Adrenal gland (tissue), 12 donors: Measurements from ENCODE around the gene ATP6V0B. TPM values are rescaled to one million over a fixed set of nuclear protein-coding genes. Genes with fewer than 3 reads are reported as not detected.

Experiments used
- DNase-seq, 7 donors: peaks; one replicate each; pipeline ENCODE4 v3.0.0-alpha.2; 2019 to 2020
- H3K27ac ChIP-seq, 5 donors: fragments of 200-600 bp; sonication (generic) in 4 of 5; 1 replicate in 3 of 5; 2 replicates in 2 of 5; pipeline versions ENCODE4 v1.5.1 to v1.8.0; 2016 to 2020; ENCODE audit warnings: mild to moderate bottlenecking in 1 of 5
- H3K27me3 ChIP-seq: fragments of 200-600 bp; 2 replicates; pipeline ENCODE4 v1.8.0; 2021
- H3K36me3 ChIP-seq, 2 donors: fragments of 200-600 bp; replicated peaks in 1 of 2; 1 replicate in 1 of 2; 2 replicates in 1 of 2; pipeline versions ENCODE4 v1.5.1 to v1.8.0; 2018 to 2022
- H3K4me1 ChIP-seq, 2 donors: fragments of 200-600 bp; replicated peaks in 1 of 2; 1 replicate in 1 of 2; 2 replicates in 1 of 2; pipeline versions ENCODE4 v1.5.1 to v1.8.0; 2018 to 2021
- H3K4me3 ChIP-seq, 4 donors: fragments of 200-600 bp; sonication (generic) in 3 of 4; one replicate each; pipeline ENCODE4 v1.5.1; 2016 to 2018
- H3K9me3 ChIP-seq, 3 donors: fragments of 200-600 bp; sonication (generic) in 1 of 3; replicated peaks in 1 of 3; 1 replicate in 2 of 3; 2 replicates in 1 of 3; pipeline versions ENCODE4 v1.5.1 to v1.8.0; 2016 to 2021
- CTCF ChIP-seq, 6 experiments: fragments of 450-650 bp in 4 of 6; fragments of 200-600 bp in 2 of 6; sonication (generic) in 1 of 6; IDR thresholded peaks; 1 replicate in 5 of 6; 2 replicates in 1 of 6; pipeline versions ENCODE4 v1.5.1 to v1.8.0; 2016 to 2021; ENCODE audit warnings: antibody characterized with exemption in 6 of 6, mild to moderate bottlenecking in 2 of 6, moderate library complexity in 1 of 6
- POLR2A ChIP-seq, 2 donors: fragments of 450-650 bp; IDR thresholded peaks; one replicate each; pipeline ENCODE4 v1.6.1; 2017; ENCODE audit warnings: antibody characterized with exemption in 2 of 2, mild to moderate bottlenecking in 2 of 2, moderate library complexity in 1 of 2
- WGBS, 4 donors: extraction: QIAGEN DNeasy Blood & Tissue Kit in 2 of 4; methylation state at CpG; one replicate each; pipeline versions ENCODE4 v1.1.5 to v1.1.7; 2013 to 2017; 5-methylcytosine and 5-hydroxymethylcytosine counted together
- intact Hi-C, 2 donors: fragments of 100-400 bp; cut with DNase I; formaldehyde crosslinking; loops; one replicate each; pipeline versions ENCODE4 v1.14.1 to v1.15.0; 2022 to 2023
- polyA plus RNA-seq, 3 donors: library from polyadenylated mRNA; stranded (reverse); fragments of 200-250 nt in 2 of 3; fragments of 350-450 nt in 1 of 3; fragmentation: Illumina TruSeq in 1 of 3; extraction: RNeasy Lipid Tissue Mini Kit (QIAGEN cat#74804) in 1 of 3; gene quantifications; one replicate each; pipeline ENCODE4 v1.2.3, GENCODE V29; 2013 to 2014
- total RNA-seq, 9 donors: library from RNA; depleted of rRNA in 4 of 9; stranded (reverse); fragments of >200 nt in 4 of 9; fragments of 120-200 nt in 1 of 9; fragmentation: NEBNext Ultra II Directional in 1 of 9; extraction: Animal tissue kit (Norgen Biotek cat#: 25700) in 1 of 9; gene quantifications; one replicate each; pipeline versions ENCODE4 v1.1.0 to v1.2.4, GENCODE V29; 2013 to 2023
- donor health status: healthy with polysubstance abuse.
- donor health status: Bipolar disorder and iron deficiency.
- donor health status: DM: yes; HTN: yes; CAD: no.
- donor health status: DM: no; HTN: no; CAD: no.
- donor health status: DM: no; HTN: no; CAD: no.
- donor health status: DM: yes; HTN: yes; CAD: no.

Gene ATP6V0B
- total and polyA plus RNA-seq, 12 donors: 141 to 432 (median 216) TPM

- intact Hi-C loops: loop anchor here (5.0 to 10.0 kb wide), 2 partner anchors 396 to 403 kb away; partner anchors contain the start of gene PTPRF (in 1 of the 2)
- Histone ChIP-seq H3K4me1 (peaks cover 4 to 11% of the 10 kb centered on the region in 2 donors), H3K27ac (no peak overlapping the region), H3K4me3 (no peak overlapping the region), H3K9me3 (no peaks in the 10 kb centered on the region), H3K36me3 (no peaks in the 10 kb centered on the region), H3K27me3 (no peaks in the 10 kb centered on the region)
- no peak for DNase-seq
- TF ChIP-seq POLR2A (IDR thresholded peaks at IDR 0.05) (no peak), CTCF (IDR thresholded peaks at IDR 0.05) (peak; percentile 6 to 31 (median 19))
- 93 to 96% (median 95%) methylated on average over 7 to 10 of the region's 10 CpGs for WGBS, 4 donors
These were observed 44.4 kb upstream of the ATP6V0B start for GRCh38 chr1:43930168-43930948.

- intact Hi-C loops: loop anchor here (5.0 to 10.0 kb wide), 2 partner anchors 396 to 404 kb away; partner anchors contain the start of gene PTPRF (in 1 of the 2)
- no peaks in the 10 kb centered on the region for H3K36me3 ChIP-seq
- WGBS, 4 donors: 65 to 88% (median 74%) methylated on average over 4 of the region's 4 CpGs
- TF ChIP-seq CTCF (IDR thresholded peaks at IDR 0.05) (no peak), POLR2A (IDR thresholded peaks at IDR 0.05) (no peak)
- H3K9me3 ChIP-seq: no peaks in the 10 kb centered on the region
- H3K4me1 ChIP-seq: peaks cover 4 to 13% of the 10 kb centered on the region in 2 donors
- H3K27ac ChIP-seq: no peak overlapping the region
- DNase-seq: no peak
- no peaks in the 10 kb centered on the region for H3K27me3 ChIP-seq
- no peak overlapping the region for H3K4me3 ChIP-seq
These were observed 43.8 kb upstream of the ATP6V0B start for GRCh38 chr1:43930949-43931275.

DNA sequence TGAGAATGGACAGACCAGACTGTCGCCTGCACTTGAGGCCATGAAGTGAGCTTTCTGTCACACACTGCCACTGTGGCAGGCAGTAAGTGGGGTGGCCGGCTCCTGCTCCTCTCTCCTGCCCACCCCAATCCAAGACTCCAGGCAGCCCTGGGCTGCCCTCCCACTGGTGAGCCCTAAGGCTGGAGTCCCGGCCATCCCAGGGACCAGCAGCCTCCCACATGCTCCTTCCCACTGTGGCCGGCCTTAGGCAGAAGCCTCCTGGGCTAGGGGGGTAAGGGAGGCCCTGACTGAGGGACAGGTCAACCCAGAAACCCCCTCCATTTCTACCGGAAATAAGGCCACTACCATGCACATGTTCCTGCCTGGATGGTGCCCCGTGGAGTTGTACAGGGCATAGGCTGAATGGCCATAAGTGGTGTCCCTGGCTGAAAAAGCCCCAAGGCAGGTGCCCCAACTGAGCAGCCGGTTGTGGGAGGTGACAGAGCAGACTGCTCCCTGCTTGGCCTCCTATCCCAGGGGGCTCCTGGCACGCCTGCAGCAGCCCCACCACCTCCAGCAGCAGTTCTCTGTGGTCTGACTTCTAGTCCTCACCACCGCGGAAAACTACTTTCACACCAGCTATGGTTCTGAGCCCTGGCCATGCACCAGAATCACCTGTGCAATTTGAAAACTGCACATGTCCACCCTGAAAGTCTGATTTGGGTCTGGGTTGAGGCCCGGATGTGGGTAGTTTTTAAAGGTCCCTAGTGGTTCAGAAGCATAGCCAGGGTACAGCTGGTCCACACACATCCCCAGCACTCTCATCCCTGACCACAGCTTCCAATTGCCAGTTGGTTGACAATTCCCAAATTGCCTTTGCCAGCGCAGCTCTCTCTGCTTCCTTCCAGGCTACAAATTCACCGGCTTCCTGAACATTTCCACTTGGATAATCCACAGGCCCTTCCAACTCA is 42.8 kb upstream of the ATP6V0B start:
- TF ChIP-seq CTCF (IDR thresholded peaks at IDR 0.05): no peak
- no peak for TF ChIP-seq POLR2A (IDR thresholded peaks at IDR 0.05)
- Histone ChIP-seq H3K36me3 (no peaks in the 10 kb centered on the region), H3K27me3 (no peaks in the 10 kb centered on the region), H3K4me1 (peaks cover 8 to 15% of the 10 kb centered on the region in 2 donors), H3K9me3 (no peaks in the 10 kb centered on the region), H3K27ac (no peak overlapping the region), H3K4me3 (no peak overlapping the region)
- DNase-seq: no peak
- WGBS, 4 donors: 91 to 95% (median 94%) methylated on average over 6 to 13 of the region's 13 CpGs
- intact Hi-C loops: loop anchor here (5.0 to 10.0 kb wide), 2 partner anchors 397 to 405 kb away; partner anchors contain the start of gene PTPRF (in 1 of the 2)
